ENCODE results near the gene ADGRG3.

The ADGRG3 gene

GRCh38 chr16:57679767-57680482 lies 11.8 kb downstream of the ADGRG3 start:
- no peak for TF ChIP-seq CTCF (IDR thresholded peaks at IDR 0.05)

DNA sequence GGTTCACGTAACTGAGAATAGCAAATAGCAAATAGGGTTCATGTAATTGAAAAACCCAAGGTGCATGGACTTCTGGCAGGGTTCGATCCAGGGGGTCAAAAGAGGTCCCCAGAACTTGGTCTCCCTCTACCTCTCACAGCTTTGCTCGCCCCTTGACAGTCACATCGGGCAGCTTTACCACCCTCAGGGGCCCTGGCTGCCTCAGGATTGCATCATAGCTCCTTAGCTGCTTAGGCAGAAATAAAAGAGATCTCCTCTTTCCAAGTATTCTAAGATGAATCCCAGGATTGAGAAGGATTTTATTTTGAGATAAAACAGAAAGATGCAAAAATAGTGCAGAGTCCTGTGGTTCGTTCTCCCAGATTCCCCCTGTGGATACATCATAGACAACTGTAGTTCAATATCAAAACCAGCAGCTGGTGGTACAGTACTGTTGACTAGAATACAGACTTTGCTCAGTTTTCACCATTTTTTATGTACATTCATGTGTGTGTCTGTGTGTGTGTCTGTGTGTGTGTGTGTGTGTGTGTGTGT lies 12.8 kb downstream of the ADGRG3 start:
- TF ChIP-seq CTCF (IDR thresholded peaks at IDR 0.05) = no peak

GRCh38 chr16:57681950-57682728 lies 14.0 kb downstream of the ADGRG3 start:
- TF ChIP-seq CTCF (IDR thresholded peaks at IDR 0.05) = no peak

- no peak for TF ChIP-seq CTCF (IDR thresholded peaks at IDR 0.05)
Observed at GRCh38 chr16:57682809-57683635, 14.9 kb downstream of the ADGRG3 start.

- TF ChIP-seq CTCF (IDR thresholded peaks at IDR 0.05) = no peak
Observed at GRCh38 chr16:57683636-57684545, 15.8 kb downstream of the ADGRG3 start.

DNA sequence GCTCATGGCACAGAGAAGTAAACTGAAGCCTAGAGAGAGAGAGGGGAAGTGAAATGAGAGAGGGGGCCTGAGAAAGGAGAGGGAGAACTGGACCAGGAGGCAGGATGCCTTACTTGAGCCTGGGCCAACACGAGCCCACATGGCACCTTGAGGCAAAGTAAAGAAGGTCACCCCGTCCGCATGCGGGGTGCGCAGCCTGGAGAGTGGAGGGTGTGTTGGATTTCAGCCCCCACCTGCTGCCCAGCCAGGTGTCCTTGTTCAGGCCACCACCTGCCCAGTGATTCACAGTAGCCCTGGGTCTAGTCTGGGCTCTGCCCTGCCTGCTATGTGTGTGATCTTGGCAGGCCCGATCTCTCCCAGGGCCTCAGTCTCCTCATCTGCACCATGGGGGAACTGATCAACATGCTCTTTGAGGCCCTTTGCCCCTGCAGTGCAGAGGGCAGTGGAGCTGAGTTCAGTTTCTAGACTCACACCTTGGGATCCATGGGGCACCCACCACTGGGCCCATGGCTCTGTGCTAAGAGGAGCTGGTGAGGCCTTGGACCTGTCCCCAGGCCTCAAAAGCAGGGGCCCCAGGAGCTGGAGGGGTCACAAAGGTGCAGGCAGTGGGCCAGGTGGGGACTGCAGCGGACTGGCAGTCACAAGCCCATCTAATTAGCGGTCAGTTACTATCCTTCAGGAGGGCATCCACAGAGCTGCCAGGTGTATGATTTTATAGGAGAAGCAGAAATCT lies 16.7 kb downstream of the ADGRG3 start:
- TF ChIP-seq CTCF (IDR thresholded peaks at IDR 0.05) = no peak

Data from LNCAP (cell line).